Stomach (tissue), 9 donors: Measurements from ENCODE around the gene B3GNT9. TPM values are rescaled to one million over a fixed set of nuclear protein-coding genes. Genes with fewer than 3 reads are reported as not detected.

Experiments
- DNase-seq, 2 donors: peaks; one replicate each; pipeline versions ENCODE4 v3.0.0 to v3.0.0-alpha.2; 2013 to 2019
- H3K27ac ChIP-seq, 5 donors: fragments of 200-600 bp in 4 of 5; sonication (generic) in 4 of 5; one replicate each; pipeline ENCODE4 v1.5.1; 2013 to 2019; ENCODE audit warnings: mild to moderate bottlenecking in 1 of 5, moderate library complexity in 1 of 5
- H3K27me3 ChIP-seq, 3 donors: fragments of 200-600 bp; sonication (generic); one replicate each; pipeline ENCODE4 v1.5.1; 2017 to 2019; ENCODE audit warnings: mixed run types in 1 of 3
- H3K36me3 ChIP-seq, 4 donors: fragments of 200-600 bp; sonication (generic); 1 replicate in 3 of 4; 2 replicates in 1 of 4; pipeline ENCODE4 v1.5.1; 2016 to 2019
- H3K4me1 ChIP-seq, 4 donors: fragments of 200-600 bp; sonication (generic); one replicate each; pipeline ENCODE4 v1.5.1; 2016 to 2019
- H3K4me3 ChIP-seq, 4 donors: fragments of 200-600 bp; sonication (generic) in 3 of 4; one replicate each; pipeline ENCODE4 v1.5.1; 2016 to 2019; ENCODE audit warnings: mild to moderate bottlenecking in 1 of 4
- H3K9me3 ChIP-seq, 4 donors: fragments of 200-600 bp; sonication (generic); one replicate each; pipeline ENCODE4 v1.5.1; 2016 to 2019
- EP300 ChIP-seq: sonication (generic); formaldehyde crosslinking; IDR thresholded peaks from one replicate; pipeline ENCODE4 v1.6.1; 2017; ENCODE audit warnings: antibody characterized with exemption
- POLR2A ChIP-seq, 4 donors: fragments of 450-650 bp; IDR thresholded peaks; one replicate each; pipeline ENCODE4 v1.6.1; 2016; ENCODE audit warnings: antibody characterized with exemption in 4 of 4, control low read depth in 2 of 4, mild to moderate bottlenecking in 1 of 4, moderate library complexity in 1 of 4
- POLR2AphosphoS5 ChIP-seq, 3 donors: sonication (generic); formaldehyde crosslinking; IDR thresholded peaks; one replicate each; pipeline ENCODE4 v1.6.1; 2016; ENCODE audit warnings: antibody characterized with exemption in 3 of 3
- WGBS, 5 donors: extraction: QIAGEN DNeasy Blood & Tissue Kit in 3 of 5; methylation state at CpG; one replicate each; pipeline versions ENCODE4 v1.1.5 to v1.1.7; 2013 to 2018; 5-methylcytosine and 5-hydroxymethylcytosine counted together
- intact Hi-C: fragments of 100-400 bp; cut with DNase I; formaldehyde crosslinking; loops from one replicate; pipeline ENCODE4 v1.15.1; 2023; ENCODE audit warnings: low total_unique reads
- polyA plus RNA-seq, 3 donors: library from polyadenylated mRNA; stranded (reverse); fragments of 200-250 nt; gene quantifications; one replicate each; pipeline ENCODE4 v1.2.3, GENCODE V29; 2013
- total RNA-seq, 5 donors: library from RNA; depleted of rRNA; stranded (reverse); fragments of >200 nt; gene quantifications; one replicate each; pipeline versions ENCODE4 v1.1.0 to v1.2.3, GENCODE V29; 2014 to 2016
- TF ChIP-seq, protein P1 (sequence below), 7 experiments: fragments of 450-650 bp in 4 of 7; fragments of 200-600 bp in 3 of 7; sonication (generic) in 3 of 7; IDR thresholded peaks; one replicate each; pipeline ENCODE4 v1.5.1; 2016 to 2019; ENCODE audit warnings: antibody characterized with exemption in 7 of 7, control low read depth in 2 of 7, mild to moderate bottlenecking in 1 of 7
- donor health status: healthy with polysubstance abuse.
- donor health status: Bipolar disorder and iron deficiency.
- donor health status: healthy.

Gene B3GNT9
- total and polyA plus RNA-seq, 8 donors: 0.58 to 11.2 (median 4.2) TPM

DNA sequence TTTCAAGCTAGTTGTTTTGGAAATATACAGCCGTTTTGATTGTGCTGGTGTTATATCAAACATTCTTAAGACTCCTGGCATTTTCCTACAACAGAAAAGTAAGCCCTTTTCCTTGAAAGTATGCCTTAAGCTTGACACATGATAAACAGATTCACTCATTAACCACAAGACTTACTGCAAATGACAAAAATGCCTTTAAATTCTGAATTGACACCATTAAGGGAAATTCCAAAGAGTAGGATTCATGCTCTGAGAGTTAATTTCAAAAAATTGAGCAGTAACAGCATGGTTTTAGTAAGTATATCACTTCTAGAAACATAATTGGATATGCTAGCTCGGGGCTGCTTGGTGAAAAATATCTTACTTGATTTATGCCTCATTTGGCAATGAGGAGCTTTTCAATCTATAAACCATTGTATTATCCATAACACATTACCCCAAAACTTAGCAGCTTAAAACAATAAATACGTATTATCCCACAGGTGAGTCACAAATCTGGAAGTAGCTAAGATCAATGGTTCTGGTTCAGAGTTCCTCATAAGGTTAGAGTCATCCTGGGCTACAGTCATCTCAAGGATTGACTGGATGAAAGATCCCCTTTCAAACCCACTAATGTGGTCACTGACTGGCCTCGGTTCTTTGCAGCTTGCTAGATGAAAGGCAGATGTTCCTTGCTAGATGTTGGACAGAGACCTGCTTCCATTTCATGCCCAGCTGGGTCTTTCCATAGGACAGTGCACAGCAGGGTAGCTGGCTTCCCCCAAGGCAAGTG lies 49.3 kb downstream of the B3GNT9 start:
- Histone ChIP-seq H3K27me3 (no peaks in the 10 kb centered on the region), H3K9me3 (no peaks in the 10 kb centered on the region), H3K4me1 (peaks cover 0 to 15% (median 4%) of the 10 kb centered on the region in 4 donors), H3K4me3 (no peak overlapping the region), H3K36me3 (peaks cover 0 to 30% (median 16%) of the 10 kb centered on the region in 4 donors), H3K27ac (no peak overlapping the region)
- WGBS, 5 donors: 84 to 89% (median 87%) methylated on average over 4 of the region's 4 CpGs
- TF ChIP-seq EP300: no peak
- TF ChIP-seq POLR2AphosphoS5 (IDR thresholded peaks at IDR 0.05): no peak
- TF ChIP-seq, protein P1, sequence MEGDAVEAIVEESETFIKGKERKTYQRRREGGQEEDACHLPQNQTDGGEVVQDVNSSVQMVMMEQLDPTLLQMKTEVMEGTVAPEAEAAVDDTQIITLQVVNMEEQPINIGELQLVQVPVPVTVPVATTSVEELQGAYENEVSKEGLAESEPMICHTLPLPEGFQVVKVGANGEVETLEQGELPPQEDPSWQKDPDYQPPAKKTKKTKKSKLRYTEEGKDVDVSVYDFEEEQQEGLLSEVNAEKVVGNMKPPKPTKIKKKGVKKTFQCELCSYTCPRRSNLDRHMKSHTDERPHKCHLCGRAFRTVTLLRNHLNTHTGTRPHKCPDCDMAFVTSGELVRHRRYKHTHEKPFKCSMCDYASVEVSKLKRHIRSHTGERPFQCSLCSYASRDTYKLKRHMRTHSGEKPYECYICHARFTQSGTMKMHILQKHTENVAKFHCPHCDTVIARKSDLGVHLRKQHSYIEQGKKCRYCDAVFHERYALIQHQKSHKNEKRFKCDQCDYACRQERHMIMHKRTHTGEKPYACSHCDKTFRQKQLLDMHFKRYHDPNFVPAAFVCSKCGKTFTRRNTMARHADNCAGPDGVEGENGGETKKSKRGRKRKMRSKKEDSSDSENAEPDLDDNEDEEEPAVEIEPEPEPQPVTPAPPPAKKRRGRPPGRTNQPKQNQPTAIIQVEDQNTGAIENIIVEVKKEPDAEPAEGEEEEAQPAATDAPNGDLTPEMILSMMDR (IDR thresholded peaks at IDR 0.05): no peak
- no peak for TF ChIP-seq POLR2A (IDR thresholded peaks at IDR 0.05)
- intact Hi-C loops: no loop called here
- no peak for DNase-seq

DNA sequence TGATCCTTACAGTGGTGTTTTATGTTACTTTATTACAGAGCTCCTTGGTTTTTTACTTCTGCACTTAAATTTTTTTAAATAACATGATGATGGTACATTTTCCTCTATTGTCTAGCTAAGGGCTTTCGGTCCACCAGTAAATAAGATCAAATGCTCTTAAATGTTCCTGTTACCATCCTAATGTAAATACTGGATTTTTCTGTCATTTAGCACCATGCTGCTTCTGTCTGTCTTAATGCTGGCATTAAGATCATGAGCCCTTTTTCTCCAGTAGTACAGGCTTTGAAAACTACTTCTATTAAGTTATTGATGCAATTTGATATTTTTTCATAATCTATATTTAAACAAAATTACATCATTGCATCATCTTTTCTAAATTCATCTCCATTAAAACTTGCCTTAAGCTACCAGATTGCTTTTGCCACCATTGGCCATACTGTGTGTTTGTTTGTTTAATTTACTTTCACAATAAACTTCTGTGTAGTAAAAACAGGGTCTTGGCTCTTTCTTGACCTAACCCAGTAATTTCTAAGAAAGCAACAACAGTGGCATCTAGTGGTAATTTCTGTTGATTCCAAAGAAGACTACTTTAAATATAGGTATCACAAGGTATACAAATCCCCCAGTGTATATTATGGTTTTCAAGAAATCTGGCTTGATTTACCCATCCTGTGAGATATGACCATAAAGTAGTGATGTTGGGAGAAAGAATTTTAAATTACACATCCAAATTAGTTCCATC lies 50.1 kb downstream of the B3GNT9 start:
- intact Hi-C loops: no loop called here
- peaks cover 0 to 30% (median 16%) of the 10 kb centered on the region in 4 donors for H3K36me3 ChIP-seq
- H3K27me3 ChIP-seq: no peaks in the 10 kb centered on the region
- DNase-seq: peak in 1 of 2 donors; percentile 46
- H3K4me3 ChIP-seq: no peak overlapping the region
- no peaks in the 10 kb centered on the region for H3K9me3 ChIP-seq
- 91 to 98% (median 95%) methylated on average over 1 of the region's 1 CpG for WGBS, 5 donors
- no peak overlapping the region for H3K27ac ChIP-seq
- TF ChIP-seq, protein P1 (IDR thresholded peaks at IDR 0.05): no peak
- peaks cover 0 to 15% (median 4%) of the 10 kb centered on the region in 4 donors for H3K4me1 ChIP-seq

DNA sequence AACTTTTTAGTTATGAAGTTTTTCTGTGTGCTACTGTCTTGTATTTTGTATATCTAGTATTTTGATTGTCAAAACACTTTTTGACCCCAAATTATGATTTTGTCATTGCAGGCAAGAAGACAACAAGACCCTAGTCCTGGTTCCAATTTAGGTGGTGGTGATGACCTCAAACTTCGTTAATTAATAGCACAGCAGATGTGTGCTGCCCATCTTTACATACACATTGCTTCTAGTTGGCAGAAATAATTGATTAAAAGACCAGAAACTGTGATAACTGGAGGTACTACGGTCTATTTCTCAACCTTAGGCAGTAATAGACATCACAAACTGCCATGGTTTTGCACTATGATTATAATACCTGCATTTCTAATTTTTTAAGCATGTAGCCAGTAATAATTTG lies 52.2 kb downstream of the B3GNT9 start:
- Histone ChIP-seq H3K27me3 (no peaks in the 10 kb centered on the region), H3K4me1 (no peaks in the 10 kb centered on the region), H3K36me3 (peaks cover 0 to 43% (median 17%) of the 10 kb centered on the region in 4 donors), H3K9me3 (no peaks in the 10 kb centered on the region), H3K27ac (no peak overlapping the region), H3K4me3 (no peak overlapping the region)
- no peak for TF ChIP-seq EP300
- intact Hi-C loops: no loop called here
- no peak for DNase-seq
- 85 to 90% (median 86%) methylated on average over 2 of the region's 2 CpGs for WGBS, 5 donors

Other genes starting within 250 kb of the B3GNT9 start
- gene CDH16, start 232.1 kb downstream of the B3GNT9 start, total RNA-seq: 1 to 10 TPM in 1 of 5 donors, under 1 TPM in 1, not detected in 3; 0.14 to 1.1 TPM
- 1 to 10 TPM in 1 of 3 donors, not detected in 2; 2.3 TPM for gene CDH16, start 232.1 kb downstream of the B3GNT9 start, polyA plus RNA-seq
- gene RRAD, start 225.5 kb downstream of the B3GNT9 start, total RNA-seq: 10 to 100 TPM in 2 of 5 donors, 1 to 10 TPM in 3; 1.0 to 39.7 (median 3.6) TPM
- gene RRAD, start 225.5 kb downstream of the B3GNT9 start, polyA plus RNA-seq: 10 to 100 TPM in 1 of 3 donors, 1 to 10 TPM in 2; 2.9 to 37.8 (median 3.4) TPM
- 10 to 100 TPM in 4 of 5 donors, 1 to 10 TPM in 1; 4.3 to 95.1 (median 43.2) TPM for gene CIAO2B, start 216.6 kb downstream of the B3GNT9 start, total RNA-seq
- 100 to 1,000 TPM; 166 to 176 (median 171) TPM for gene CIAO2B, start 216.6 kb downstream of the B3GNT9 start, polyA plus RNA-seq
- 100 to 1,000 TPM in 1 of 5 donors, 10 to 100 TPM in 4; 16.9 to 893 (median 47.4) TPM for gene CES2, start 215.5 kb downstream of the B3GNT9 start, total RNA-seq
- gene CES2, start 215.5 kb downstream of the B3GNT9 start, polyA plus RNA-seq: 10 to 100 TPM; 24.9 to 32.7 (median 26.1) TPM
- 100 to 1,000 TPM in 1 of 5 donors, 10 to 100 TPM in 1, 1 to 10 TPM in 1, under 1 TPM in 1, not detected in 1; 0.37 to 145 (median 8.3) TPM for gene CES3, start 189.7 kb downstream of the B3GNT9 start, total RNA-seq
- 1 to 10 TPM in 1 of 3 donors, under 1 TPM in 1, not detected in 1; 0.56 to 2.8 TPM for gene CES3, start 189.7 kb downstream of the B3GNT9 start, polyA plus RNA-seq
- 10 to 100 TPM in 2 of 5 donors, 1 to 10 TPM in 3; 3.3 to 22.3 (median 7.0) TPM for gene CES4A, start 162.4 kb downstream of the B3GNT9 start, total RNA-seq
- gene CES4A, start 162.4 kb downstream of the B3GNT9 start, polyA plus RNA-seq: 10 to 100 TPM in 1 of 3 donors, 1 to 10 TPM in 2; 3.2 to 16.5 (median 3.7) TPM
- gene CBFB, start 121.8 kb downstream of the B3GNT9 start, total RNA-seq: 10 to 100 TPM in 4 of 5 donors, 1 to 10 TPM in 1; 4.1 to 68.1 (median 46.2) TPM
- gene CBFB, start 121.8 kb downstream of the B3GNT9 start, polyA plus RNA-seq: 10 to 100 TPM; 13.1 to 17.7 (median 14.9) TPM
- 10 to 100 TPM in 3 of 5 donors, 1 to 10 TPM in 2; 4.6 to 39.6 (median 13.4) TPM for gene PHAF1, start 41.1 kb downstream of the B3GNT9 start, total RNA-seq
- gene PHAF1, start 41.1 kb downstream of the B3GNT9 start, polyA plus RNA-seq: 1 to 10 TPM; 5.1 to 7.6 (median 7.5) TPM
- gene TRADD, start 8.9 kb upstream of the B3GNT9 start, total RNA-seq: 100 to 1,000 TPM in 1 of 5 donors, 10 to 100 TPM in 4; 10.6 to 112 (median 38.4) TPM
- 10 to 100 TPM; 18.9 to 39.4 (median 34.8) TPM for gene TRADD, start 8.9 kb upstream of the B3GNT9 start, polyA plus RNA-seq
- 100 to 1,000 TPM in 1 of 5 donors, 10 to 100 TPM in 3, 1 to 10 TPM in 1; 5.5 to 412 (median 51.3) TPM for gene FBXL8, start 9.0 kb upstream of the B3GNT9 start, total RNA-seq
- gene FBXL8, start 9.0 kb upstream of the B3GNT9 start, polyA plus RNA-seq: 10 to 100 TPM in 2 of 3 donors, 1 to 10 TPM in 1; 8.3 to 18.3 (median 10.7) TPM
- 100 to 1,000 TPM in 1 of 5 donors, 10 to 100 TPM in 3, 1 to 10 TPM in 1; 9.5 to 630 (median 36.5) TPM for gene HSF4, start 13.7 kb upstream of the B3GNT9 start, total RNA-seq
- 10 to 100 TPM; 23.8 to 65.4 (median 27.9) TPM for gene HSF4, start 13.7 kb upstream of the B3GNT9 start, polyA plus RNA-seq
- gene NOL3, start 19.5 kb upstream of the B3GNT9 start, total RNA-seq: 100 to 1,000 TPM in 1 of 5 donors, 10 to 100 TPM in 4; 11.4 to 492 (median 39.4) TPM
- 10 to 100 TPM; 17.2 to 59.7 (median 21.5) TPM for gene NOL3, start 19.5 kb upstream of the B3GNT9 start, polyA plus RNA-seq
- 100 to 1,000 TPM in 1 of 5 donors, 10 to 100 TPM in 4; 13.2 to 156 (median 24.0) TPM for gene MATCAP1, start 33.0 kb upstream of the B3GNT9 start, total RNA-seq
- 10 to 100 TPM in 1 of 3 donors, 1 to 10 TPM in 2; 8.5 to 25.7 (median 9.5) TPM for gene MATCAP1, start 33.0 kb upstream of the B3GNT9 start, polyA plus RNA-seq
- gene EXOC3L1, start 39.1 kb upstream of the B3GNT9 start, total RNA-seq: 10 to 100 TPM in 3 of 5 donors, 1 to 10 TPM in 1, not detected in 1; 1.3 to 25.5 (median 14.5) TPM
- gene EXOC3L1, start 39.1 kb upstream of the B3GNT9 start, polyA plus RNA-seq: 1 to 10 TPM; 3.9 to 6.8 (median 4.0) TPM
- 100 to 1,000 TPM in 2 of 5 donors, 10 to 100 TPM in 3; 36.8 to 304 (median 89.7) TPM for gene E2F4, start 41.2 kb upstream of the B3GNT9 start, total RNA-seq
- 10 to 100 TPM; 32.8 to 44.3 (median 38.7) TPM for gene E2F4, start 41.2 kb upstream of the B3GNT9 start, polyA plus RNA-seq
- 100 to 1,000 TPM in 2 of 5 donors, 10 to 100 TPM in 3; 11.6 to 133 (median 57.2) TPM for gene ELMO3, start 48.1 kb upstream of the B3GNT9 start, total RNA-seq
- gene ELMO3, start 48.1 kb upstream of the B3GNT9 start, polyA plus RNA-seq: 10 to 100 TPM; 20.4 to 44.6 (median 37.1) TPM
- 100 to 1,000 TPM in 1 of 5 donors, 10 to 100 TPM in 3, 1 to 10 TPM in 1; 8.7 to 126 (median 46.4) TPM for gene TMEM208, start 76.1 kb upstream of the B3GNT9 start, total RNA-seq
- gene TMEM208, start 76.1 kb upstream of the B3GNT9 start, polyA plus RNA-seq: 100 to 1,000 TPM in 1 of 3 donors, 10 to 100 TPM in 2; 39.6 to 141 (median 89.2) TPM
- 100 to 1,000 TPM in 1 of 5 donors, 10 to 100 TPM in 3, 1 to 10 TPM in 1; 6.1 to 101 (median 25.9) TPM for gene FHOD1, start 96.5 kb upstream of the B3GNT9 start, total RNA-seq
- gene FHOD1, start 96.5 kb upstream of the B3GNT9 start, polyA plus RNA-seq: 10 to 100 TPM; 12.8 to 19.2 (median 15.7) TPM
- 1 to 10 TPM in 2 of 5 donors, under 1 TPM in 2, not detected in 1; 0.89 to 5.3 (median 2.6) TPM for gene SLC9A5, start 98.0 kb upstream of the B3GNT9 start, total RNA-seq
- gene SLC9A5, start 98.0 kb upstream of the B3GNT9 start, polyA plus RNA-seq: under 1 TPM; 0.19 to 0.43 (median 0.31) TPM
- gene PLEKHG4, start 128.5 kb upstream of the B3GNT9 start, total RNA-seq: 10 to 100 TPM in 2 of 5 donors, 1 to 10 TPM in 3; 2.3 to 57.1 (median 8.1) TPM
- gene PLEKHG4, start 128.5 kb upstream of the B3GNT9 start, polyA plus RNA-seq: 1 to 10 TPM; 2.5 to 10.0 (median 3.1) TPM
- 1 to 10 TPM in 2 of 5 donors, not detected in 3; 2.2 to 3.3 TPM for gene KCTD19, start 175.7 kb upstream of the B3GNT9 start, total RNA-seq
- under 1 TPM in 1 of 3 donors, not detected in 2; 0.03 TPM for gene KCTD19, start 175.7 kb upstream of the B3GNT9 start, polyA plus RNA-seq
- gene LRRC36, start 175.8 kb upstream of the B3GNT9 start, total RNA-seq: 10 to 100 TPM in 1 of 5 donors, under 1 TPM in 1, not detected in 3; 0.73 to 33.0 TPM
- gene LRRC36, start 175.8 kb upstream of the B3GNT9 start, polyA plus RNA-seq: 1 to 10 TPM in 1 of 3 donors, under 1 TPM in 1, not detected in 1; 0.37 to 1.2 TPM
- gene TPPP3, start 242.5 kb upstream of the B3GNT9 start, total RNA-seq: 100 to 1,000 TPM in 1 of 5 donors, 10 to 100 TPM in 3, 1 to 10 TPM in 1; 5.8 to 127 (median 15.8) TPM
- 10 to 100 TPM in 2 of 3 donors, 1 to 10 TPM in 1; 10.0 to 38.8 (median 11.8) TPM for gene TPPP3, start 242.5 kb upstream of the B3GNT9 start, polyA plus RNA-seq